HepG2 (cell line): ENCODE results near the gene CRYZL1. TPM values are rescaled to one million over a fixed set of nuclear protein-coding genes. Genes with fewer than 3 reads are reported as not detected.

ENCODE experiments used
- CHCHD3 ChIP-seq: sonication (generic); formaldehyde crosslinking; IDR thresholded peaks from 2 replicates; pipeline ENCODE4 v1.8.0; 2022; ENCODE audit warnings: mild to moderate bottlenecking, missing genetic modification reagents, moderate library complexity
- MBD4 ChIP-seq: IDR thresholded peaks from 2 replicates; pipeline ENCODE4 v1.6.1; 2012; ENCODE audit warnings: low read length, inconsistent platforms, borderline replicate concordance
- MIER2 ChIP-seq: IDR thresholded peaks from 2 replicates; pipeline ENCODE4 v1.6.1; 2016; ENCODE audit warnings: missing biosample characterization, missing genetic modification reagents
- MYPOP ChIP-seq: sonication (generic); formaldehyde crosslinking; IDR thresholded peaks from 2 replicates; pipeline ENCODE4 v1.8.1; 2023; ENCODE audit warnings: mild to moderate bottlenecking, moderate library complexity, missing genetic modification reagents
- NCOA2 ChIP-seq: sonication (generic); formaldehyde crosslinking; IDR thresholded peaks from 2 replicates; pipeline ENCODE4 v1.8.0; 2022; ENCODE audit warnings: inconsistent platforms
- PHF8 ChIP-seq: sonication (generic); formaldehyde crosslinking; IDR thresholded peaks from 2 replicates; pipeline ENCODE4 v1.5.0; 2020; ENCODE audit warnings: missing genetic modification reagents
- ZFX ChIP-seq: sonication (generic); formaldehyde crosslinking; IDR thresholded peaks from 2 replicates; pipeline ENCODE4 v1.4.0; 2020; ENCODE audit warnings: mild to moderate bottlenecking, low read depth, missing genetic modification reagents, moderate library complexity
- ZMYM2 ChIP-seq: sonication (generic); formaldehyde crosslinking; IDR thresholded peaks from 2 replicates; pipeline ENCODE4 v1.8.0; 2022; ENCODE audit warnings: mild to moderate bottlenecking, missing genetic modification reagents
- ZNF263 ChIP-seq: sonication (generic); formaldehyde crosslinking; IDR thresholded peaks from 2 replicates; pipeline ENCODE4 v1.4.0; 2020; ENCODE audit warnings: missing genetic modification reagents
- ZNF329 ChIP-seq: sonication (generic); formaldehyde crosslinking; IDR thresholded peaks from 2 replicates; pipeline ENCODE4 v1.9.0; 2021; ENCODE audit warnings: low read depth, mild to moderate bottlenecking, missing genetic modification reagents
- ZNF572 ChIP-seq: sonication (generic); formaldehyde crosslinking; IDR thresholded peaks from 2 replicates; pipeline ENCODE4 v1.5.1; 2020; ENCODE audit warnings: mild to moderate bottlenecking, missing genetic modification reagents
- ZNF724P ChIP-seq: sonication (generic); formaldehyde crosslinking; IDR thresholded peaks from 2 replicates; pipeline ENCODE4 v1.8.0; 2022; ENCODE audit warnings: missing genetic modification reagents, borderline replicate concordance
- ZNF841 ChIP-seq: sonication (generic); formaldehyde crosslinking; IDR thresholded peaks from 2 replicates; pipeline ENCODE4 v1.8.1; 2023; ENCODE audit warnings: missing genetic modification reagents, borderline replicate concordance
- polyA plus RNA-seq, 8 experiments: library from polyadenylated mRNA; depleted of rRNA in 3 of 8; stranded (reverse) in 7 of 8; unstranded in 1 of 8; fragments of >200 nt; fragmentation: Illumina TruSeq in 4 of 8; extraction: Trizol in 4 of 8; gene quantifications; 2 replicates each; pipeline versions ENCODE4 v1.2.1 to v1.2.3, GENCODE V29; 2011 to 2016; ENCODE audit warnings: low read depth in 4 of 8, missing spikeins in 1 of 8, mixed read lengths in 1 of 8; ENCODE audit not compliant: insufficient read depth in 1 of 8
- total RNA-seq, 5 experiments: library from RNA; depleted of rRNA; stranded (reverse); fragments of >200 nt; fragmentation: Illumina TruSeq; extraction: Trizol; gene quantifications; 2 replicates each; pipeline ENCODE4 v1.2.3, GENCODE V29; 2016; ENCODE audit warnings: low read depth in 1 of 5
- TF ChIP-seq, protein P1 (sequence below): sonication (generic); formaldehyde crosslinking; IDR thresholded peaks from 2 replicates; pipeline ENCODE4 v1.5.1; 2020; ENCODE audit warnings: mild to moderate bottlenecking, missing genetic modification reagents, moderate library complexity
- TF ChIP-seq, protein P2 (sequence below): sonication (generic); formaldehyde crosslinking; IDR thresholded peaks from 2 replicates; pipeline ENCODE4 v1.8.0; 2022; ENCODE audit warnings: mild to moderate bottlenecking, missing genetic modification reagents
- TF ChIP-seq, protein P3 (sequence below): sonication (generic); formaldehyde crosslinking; IDR thresholded peaks from 2 replicates; pipeline ENCODE4 v1.8.0; 2022; ENCODE audit warnings: low read depth, missing genetic modification reagents
- TF ChIP-seq, protein P4 (sequence below): sonication (generic); formaldehyde crosslinking; IDR thresholded peaks from 2 replicates; pipeline ENCODE4 v1.5.1; 2020; ENCODE audit warnings: missing genetic modification reagents, mild to moderate bottlenecking, borderline replicate concordance

Gene CRYZL1
- total and polyA plus RNA-seq, 2 of the 13 experiments (the other 11 are each of a cell fraction or from before 2014, with no cell fraction given) = 20.3 to 27.7 TPM

- TF ChIP-seq CHCHD3 (CRISPR knock-in tag) (no peak), ZNF263 (CRISPR knock-in tag) (peak; percentile 69; the same call in 1 of the 2 replicates), NCOA2 (CRISPR knock-in tag) (0 out of 2 replicates have a peak, but pooled peaks have one; percentile 37), MYPOP (CRISPR knock-in tag) (peak; percentile 73; the same call in 1 of the 2 replicates), MIER2 (CRISPR knock-in tag) (no peak), ZNF724P (CRISPR knock-in tag) (peak; percentile 78; the same call in 1 of the 2 replicates), ZNF572 (CRISPR knock-in tag) (no peak), MBD4 (no peak), ZNF329 (CRISPR knock-in tag) (no peak), ZFX (CRISPR knock-in tag) (peak; percentile 57; the same call in 1 of the 2 replicates), ZNF841 (CRISPR knock-in tag) (no peak), PHF8 (CRISPR knock-in tag) (peak; percentile 64), ZMYM2 (CRISPR knock-in tag) (no peak)
- TF ChIP-seq, protein P1, sequence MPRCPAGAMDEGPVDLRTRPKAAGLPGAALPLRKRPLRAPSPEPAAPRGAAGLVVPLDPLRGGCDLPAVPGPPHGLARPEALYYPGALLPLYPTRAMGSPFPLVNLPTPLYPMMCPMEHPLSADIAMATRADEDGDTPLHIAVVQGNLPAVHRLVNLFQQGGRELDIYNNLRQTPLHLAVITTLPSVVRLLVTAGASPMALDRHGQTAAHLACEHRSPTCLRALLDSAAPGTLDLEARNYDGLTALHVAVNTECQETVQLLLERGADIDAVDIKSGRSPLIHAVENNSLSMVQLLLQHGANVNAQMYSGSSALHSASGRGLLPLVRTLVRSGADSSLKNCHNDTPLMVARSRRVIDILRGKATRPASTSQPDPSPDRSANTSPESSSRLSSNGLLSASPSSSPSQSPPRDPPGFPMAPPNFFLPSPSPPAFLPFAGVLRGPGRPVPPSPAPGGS (CRISPR knock-in tag) = peak; percentile 83; the same call in 1 of the 2 replicates
- TF ChIP-seq, protein P2, sequence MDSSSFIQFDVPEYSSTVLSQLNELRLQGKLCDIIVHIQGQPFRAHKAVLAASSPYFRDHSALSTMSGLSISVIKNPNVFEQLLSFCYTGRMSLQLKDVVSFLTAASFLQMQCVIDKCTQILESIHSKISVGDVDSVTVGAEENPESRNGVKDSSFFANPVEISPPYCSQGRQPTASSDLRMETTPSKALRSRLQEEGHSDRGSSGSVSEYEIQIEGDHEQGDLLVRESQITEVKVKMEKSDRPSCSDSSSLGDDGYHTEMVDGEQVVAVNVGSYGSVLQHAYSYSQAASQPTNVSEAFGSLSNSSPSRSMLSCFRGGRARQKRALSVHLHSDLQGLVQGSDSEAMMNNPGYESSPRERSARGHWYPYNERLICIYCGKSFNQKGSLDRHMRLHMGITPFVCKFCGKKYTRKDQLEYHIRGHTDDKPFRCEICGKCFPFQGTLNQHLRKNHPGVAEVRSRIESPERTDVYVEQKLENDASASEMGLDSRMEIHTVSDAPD (CRISPR knock-in tag) = peak; percentile 34; the same call in 1 of the 2 replicates
- TF ChIP-seq, protein P3, sequence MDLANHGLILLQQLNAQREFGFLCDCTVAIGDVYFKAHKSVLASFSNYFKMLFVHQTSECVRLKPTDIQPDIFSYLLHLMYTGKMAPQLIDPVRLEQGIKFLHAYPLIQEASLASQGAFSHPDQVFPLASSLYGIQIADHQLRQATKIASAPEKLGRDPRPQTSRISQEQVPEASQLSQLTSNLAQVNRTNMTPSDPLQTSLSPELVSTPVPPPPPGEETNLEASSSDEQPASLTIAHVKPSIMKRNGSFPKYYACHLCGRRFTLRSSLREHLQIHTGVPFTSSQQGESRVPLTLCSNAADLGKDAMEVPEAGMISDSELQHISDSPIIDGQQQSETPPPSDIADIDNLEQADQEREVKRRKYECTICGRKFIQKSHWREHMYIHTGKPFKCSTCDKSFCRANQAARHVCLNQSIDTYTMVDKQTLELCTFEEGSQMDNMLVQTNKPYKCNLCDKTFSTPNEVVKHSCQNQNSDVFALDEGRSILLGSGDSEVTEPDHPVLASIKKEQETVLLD (CRISPR knock-in tag) = peak; percentile 82
- TF ChIP-seq, protein P4, sequence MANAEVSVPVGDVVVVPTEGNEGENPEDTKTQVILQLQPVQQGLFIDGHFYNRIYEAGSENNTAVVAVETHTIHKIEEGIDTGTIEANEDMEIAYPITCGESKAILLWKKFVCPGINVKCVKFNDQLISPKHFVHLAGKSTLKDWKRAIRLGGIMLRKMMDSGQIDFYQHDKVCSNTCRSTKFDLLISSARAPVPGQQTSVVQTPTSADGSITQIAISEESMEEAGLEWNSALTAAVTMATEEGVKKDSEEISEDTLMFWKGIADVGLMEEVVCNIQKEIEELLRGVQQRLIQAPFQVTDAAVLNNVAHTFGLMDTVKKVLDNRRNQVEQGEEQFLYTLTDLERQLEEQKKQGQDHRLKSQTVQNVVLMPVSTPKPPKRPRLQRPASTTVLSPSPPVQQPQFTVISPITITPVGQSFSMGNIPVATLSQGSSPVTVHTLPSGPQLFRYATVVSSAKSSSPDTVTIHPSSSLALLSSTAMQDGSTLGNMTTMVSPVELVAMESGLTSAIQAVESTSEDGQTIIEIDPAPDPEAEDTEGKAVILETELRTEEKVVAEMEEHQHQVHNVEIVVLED (CRISPR knock-in tag) = peak; percentile 76; the same call in 1 of the 2 replicates
Measured at GRCh38 chr21:33588485-33589335, 52.8 kb downstream of the CRYZL1 start, which contains the start of gene DONSON (continued).
